GM18502 (cell line): ENCODE data around the gene SSBP2.
"Not testable (repeated sequence)": the region's sequence is repeated elsewhere in the genome, so short reads cannot be mapped to it uniquely, and the experiment has no call there.

Experiments used
- ATAC-seq: cut with Tn5 transposase; IDR thresholded peaks from one replicate; pipeline ENCODE4 v1.9.1; 2021; ENCODE audit warnings: mild to moderate bottlenecking; ENCODE audit not compliant: unreplicated experiment, poor library complexity

Gene SSBP2

DNA sequence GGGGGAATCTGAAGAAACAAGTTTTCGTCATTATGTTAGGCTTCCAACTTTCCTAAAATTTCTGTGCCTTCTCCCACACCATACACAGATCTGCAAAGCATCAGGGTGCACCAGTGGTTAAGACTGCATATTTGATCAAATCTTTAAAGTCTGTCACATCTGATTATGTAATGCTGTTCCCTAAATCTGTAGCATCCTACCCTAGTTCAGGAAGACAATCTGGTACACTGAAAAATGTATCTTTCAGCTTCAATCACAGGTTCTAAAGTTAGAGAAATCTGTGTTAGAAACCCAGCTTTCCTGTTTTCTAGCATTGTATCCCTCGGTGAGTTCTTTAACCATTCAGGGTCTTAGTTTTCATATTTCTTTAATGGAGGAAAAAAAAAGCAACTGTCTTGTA, 3.9 kb downstream of the SSBP2 start:
- no peak for ATAC-seq

GRCh38 chr5:81740758-81741157, 10.1 kb downstream of the SSBP2 start:
- no peak for ATAC-seq

DNA sequence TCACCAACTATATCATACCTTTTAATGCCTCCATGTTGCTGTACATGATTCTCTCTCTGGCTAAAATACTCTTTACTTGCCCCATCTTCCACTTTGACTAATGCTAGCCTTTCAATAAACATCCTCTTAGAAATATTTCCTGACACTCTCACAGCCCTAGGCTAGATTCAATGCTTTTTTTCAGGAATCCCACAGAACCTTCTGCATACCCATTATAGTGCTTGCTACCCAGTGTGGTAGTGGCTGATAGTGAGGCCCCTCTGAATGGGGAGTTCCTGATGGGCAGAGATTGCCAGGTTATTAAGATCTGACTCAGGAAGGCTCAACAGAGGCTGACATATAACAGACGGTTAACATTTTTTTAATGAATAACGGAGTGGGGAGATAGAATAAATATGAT, 11.6 kb downstream of the SSBP2 start:
- ATAC-seq, result no peak

GRCh38 chr5:81729276-81729675, 21.6 kb downstream of the SSBP2 start:
- ATAC-seq, result no peak

- no peak for ATAC-seq
These were observed 22.6 kb downstream of the SSBP2 start for GRCh38 chr5:81728301-81728700.

DNA sequence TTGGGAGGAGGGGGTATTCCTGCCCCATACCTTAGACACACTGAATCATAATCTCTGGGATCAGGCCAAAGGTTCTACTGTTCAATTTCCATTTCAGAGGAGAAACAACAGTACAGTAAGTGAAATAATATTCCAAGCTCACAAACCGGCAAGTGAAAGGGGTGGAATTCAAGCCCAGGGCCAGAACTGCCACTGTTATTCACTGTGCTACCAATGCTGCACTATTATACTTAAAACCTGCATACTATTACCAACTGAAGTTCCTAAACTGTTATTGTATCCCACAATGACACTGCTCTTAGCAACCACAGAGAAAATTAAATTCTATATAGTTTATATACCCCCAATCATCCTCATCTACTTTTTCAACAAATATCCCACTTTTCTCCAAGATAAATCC, 24.6 kb downstream of the SSBP2 start:
- ATAC-seq, result no peak

DNA sequence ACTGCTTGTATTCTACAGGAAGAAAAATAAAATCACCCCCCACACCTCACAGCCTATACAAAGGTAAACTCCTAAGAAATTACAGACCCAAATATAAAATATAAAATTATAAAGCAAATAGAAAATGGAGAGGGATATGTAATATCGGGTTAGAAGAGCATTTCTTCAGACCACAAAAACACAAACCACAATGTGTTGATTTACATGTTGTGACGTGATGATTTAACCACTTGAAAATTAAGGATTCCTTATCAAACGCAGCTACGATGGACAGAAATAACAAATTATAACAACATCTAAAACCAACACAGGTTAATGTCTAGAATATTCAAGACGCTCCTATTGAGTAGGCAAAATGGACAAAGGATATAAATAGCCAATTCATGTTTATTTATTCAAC, 26.3 kb downstream of the SSBP2 start:
- ATAC-seq, result no peak

- ATAC-seq, result no peak
These were observed 26.8 kb downstream of the SSBP2 start for GRCh38 chr5:81724108-81724507.

- no peak for ATAC-seq
These were observed 29.8 kb downstream of the SSBP2 start for GRCh38 chr5:81721049-81721448.

DNA sequence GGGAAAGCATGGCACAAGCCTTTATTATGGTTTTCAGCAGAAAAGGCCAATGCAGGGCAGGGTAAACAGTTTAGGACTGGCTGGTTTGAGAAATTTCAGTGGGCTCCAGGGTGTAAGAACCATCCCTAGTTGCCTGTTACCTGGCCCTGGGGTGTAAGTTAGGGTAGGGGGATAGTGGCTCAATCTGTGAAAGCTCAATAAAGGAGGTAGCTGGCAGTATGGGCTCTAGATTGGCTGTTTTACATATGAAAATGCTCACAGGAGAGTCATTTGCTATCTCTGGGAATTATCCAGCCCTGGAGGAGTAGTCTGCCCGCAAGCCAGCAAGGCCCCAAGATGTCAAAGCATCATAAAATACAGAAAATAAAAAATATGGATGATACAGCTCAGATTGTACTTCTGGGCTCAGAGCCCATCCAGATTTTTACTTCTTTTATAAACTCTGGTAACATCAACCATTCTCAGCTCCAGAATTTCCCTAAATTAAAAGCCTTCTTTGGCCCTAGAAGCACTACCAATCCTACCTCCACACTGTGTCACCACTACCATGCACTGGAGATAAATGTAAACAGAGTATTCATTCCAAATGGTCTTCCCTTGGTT, 31.1 kb downstream of the SSBP2 start:
- no peak for ATAC-seq

DNA sequence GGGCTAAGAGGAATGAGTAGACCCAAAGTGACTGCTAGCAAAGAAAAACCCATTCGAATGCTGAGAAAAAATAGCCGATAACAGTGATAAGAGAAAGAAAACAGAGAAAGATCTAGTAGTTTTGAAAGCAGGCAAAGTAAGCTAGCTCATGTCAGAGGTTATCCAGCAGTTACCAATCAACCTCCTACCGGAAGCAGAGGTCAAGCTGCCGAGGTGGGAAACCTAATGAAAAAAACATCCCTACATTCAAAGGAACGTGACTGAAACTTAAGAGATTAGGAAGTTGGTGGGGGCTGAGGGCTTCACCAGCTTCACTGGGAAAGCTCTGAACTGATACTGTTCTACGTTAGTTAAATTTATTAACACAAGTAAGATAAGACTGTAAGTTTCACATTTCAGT, 32.6 kb downstream of the SSBP2 start:
- ATAC-seq, result no peak

DNA sequence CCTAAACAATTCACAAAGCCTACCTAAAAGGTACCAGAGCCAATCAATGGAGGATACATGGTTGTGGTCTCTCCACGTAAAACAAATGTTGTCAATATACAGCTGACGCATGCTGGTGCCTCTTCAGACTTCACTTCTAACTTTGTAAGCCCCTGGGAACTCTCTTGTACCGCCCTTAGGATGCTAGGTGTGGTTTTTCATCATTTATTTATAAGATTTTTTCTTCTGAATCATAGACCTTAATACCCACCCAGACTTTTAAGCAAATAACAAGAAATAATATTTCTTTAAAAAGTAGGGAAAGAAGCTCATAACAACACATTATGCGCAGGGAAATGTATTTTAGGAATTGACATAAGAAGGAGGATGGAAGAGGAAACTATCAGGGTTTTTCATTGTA, 33.0 kb downstream of the SSBP2 start:
- no peak for ATAC-seq

- no peak for ATAC-seq
These were observed 33.7 kb downstream of the SSBP2 start for GRCh38 chr5:81717226-81717625.

DNA sequence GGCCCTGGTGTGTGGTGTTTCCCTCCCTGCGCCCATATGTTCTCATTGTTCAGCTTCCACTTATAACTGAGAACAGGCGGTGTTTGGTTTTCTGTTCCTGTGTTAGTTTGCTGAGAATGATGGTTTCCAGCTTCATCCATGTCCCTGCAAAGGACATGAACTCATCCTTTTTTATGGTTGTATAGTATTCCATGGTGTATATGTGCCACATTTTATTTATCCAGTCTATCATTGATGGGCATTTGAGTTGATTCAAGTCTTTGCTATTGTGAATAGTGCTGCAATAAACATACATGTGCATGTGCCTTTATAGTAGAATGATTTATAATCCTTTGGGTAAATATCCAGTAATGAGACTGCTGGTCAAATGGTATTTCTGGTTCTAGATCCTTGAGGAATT, 36.8 kb downstream of the SSBP2 start:
- not testable (repeated sequence) for ATAC-seq

GRCh38 chr5:81708889-81709288, 42.0 kb downstream of the SSBP2 start:
- ATAC-seq, result no peak

DNA sequence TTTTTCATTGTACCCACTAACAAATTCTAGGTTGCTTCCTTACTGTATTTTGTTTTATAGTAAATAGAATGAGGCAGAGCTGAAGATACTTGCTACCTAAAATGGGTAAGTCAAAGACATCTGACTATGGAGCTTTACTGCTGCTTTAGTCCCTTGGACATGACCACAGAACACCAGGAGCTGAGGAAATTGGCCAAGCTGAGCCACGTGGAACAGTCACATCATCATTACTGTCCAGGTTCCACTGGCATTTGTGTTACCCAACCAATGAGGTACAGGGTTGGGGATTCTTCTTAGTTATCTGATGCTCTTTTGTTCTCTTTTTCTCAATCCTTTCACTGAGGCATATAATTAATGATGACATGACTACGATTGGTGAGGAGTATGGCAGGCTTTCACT, 47.1 kb downstream of the SSBP2 start:
- ATAC-seq, result no peak

DNA sequence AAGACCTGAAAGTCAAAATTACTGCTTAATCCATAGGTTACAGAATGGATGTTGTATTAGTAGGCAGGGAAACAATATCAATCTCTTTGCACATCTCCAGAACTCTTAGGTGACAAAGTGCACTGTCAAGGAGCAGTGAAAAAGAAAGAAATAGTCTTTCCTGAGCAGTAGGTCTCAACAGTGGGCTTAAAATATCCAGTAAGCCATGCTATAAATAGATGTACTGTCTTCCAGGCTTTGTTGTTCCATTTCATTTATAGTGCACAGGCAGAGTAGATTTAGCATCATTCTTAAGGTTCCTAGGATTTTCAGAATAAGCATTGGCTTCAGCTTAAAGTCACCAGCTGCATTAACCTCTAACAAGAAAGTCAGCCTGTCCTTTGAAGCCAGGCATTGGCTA, 50.7 kb downstream of the SSBP2 start:
- ATAC-seq, result no peak

GRCh38 chr5:81698813-81699212, 52.1 kb downstream of the SSBP2 start:
- no peak for ATAC-seq

DNA sequence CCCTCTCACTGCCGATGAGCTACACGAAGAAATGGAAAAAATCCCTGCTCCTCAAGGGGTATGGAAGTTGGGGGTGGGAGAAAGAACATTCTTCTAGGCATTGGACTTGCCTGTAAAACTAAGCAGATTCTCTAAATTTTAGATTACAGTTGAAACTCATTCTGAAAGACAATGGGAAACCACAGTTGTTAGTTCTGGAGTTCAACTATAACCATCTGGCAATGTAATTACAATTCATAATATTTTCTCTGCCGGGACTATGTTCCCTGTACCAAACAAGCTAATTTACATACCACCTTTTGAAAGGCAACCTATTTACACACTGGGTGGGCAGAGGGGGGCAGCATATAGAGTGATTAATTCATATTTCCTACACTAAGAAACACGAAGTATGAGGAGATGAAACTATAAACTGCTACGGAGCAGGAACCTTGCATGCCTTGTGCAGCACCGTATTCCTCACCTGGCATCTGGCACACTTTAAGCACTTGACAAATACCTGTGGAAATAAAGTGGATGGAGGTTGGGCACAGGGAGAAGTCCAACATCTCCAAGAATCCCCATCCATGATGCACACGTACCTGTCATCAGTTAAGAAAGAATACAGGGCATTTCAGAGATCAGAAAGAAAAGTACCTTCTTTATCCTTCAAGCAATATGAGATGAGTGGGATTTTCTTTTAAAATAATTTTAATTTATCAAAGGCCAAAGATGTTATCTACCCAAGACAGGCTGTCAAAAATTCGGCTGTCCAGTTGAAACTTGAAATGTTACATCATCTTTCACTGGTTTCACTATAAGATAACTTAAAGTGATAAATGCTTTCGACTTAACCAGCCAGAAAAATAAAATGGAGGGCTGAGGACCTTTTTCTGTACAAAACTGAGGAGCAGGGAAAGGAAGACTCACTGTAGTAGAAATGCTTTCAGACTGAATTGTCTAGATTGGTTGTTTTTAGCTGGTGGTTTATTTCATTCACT, 54.2 kb downstream of the SSBP2 start:
- ATAC-seq, result no peak

GRCh38 chr5:81694726-81695125, 56.2 kb downstream of the SSBP2 start:
- ATAC-seq, result no peak

GRCh38 chr5:81688215-81688614, 62.7 kb downstream of the SSBP2 start:
- no peak for ATAC-seq

DNA sequence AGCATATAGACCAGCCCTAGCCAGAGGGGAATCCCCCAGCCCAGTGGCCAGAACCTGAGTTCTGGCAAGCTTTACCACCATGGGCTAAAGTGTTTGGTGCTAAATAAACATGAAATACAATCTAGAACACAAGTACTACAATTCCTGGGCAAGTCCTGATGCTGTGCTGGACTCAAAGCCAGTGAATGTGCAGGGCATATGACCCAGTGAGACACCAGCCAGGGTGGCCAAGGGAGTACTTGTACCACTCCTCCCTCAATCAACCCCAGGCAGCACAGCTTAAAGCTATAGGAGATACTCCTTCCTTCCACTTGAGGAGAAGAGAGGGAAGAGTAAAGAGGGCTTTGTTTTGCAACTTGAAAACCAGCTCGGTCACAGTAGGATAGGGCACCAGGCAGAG, 63.6 kb downstream of the SSBP2 start:
- no peak for ATAC-seq
